Measurements from ENCODE around the gene NCOA5.

DNA sequence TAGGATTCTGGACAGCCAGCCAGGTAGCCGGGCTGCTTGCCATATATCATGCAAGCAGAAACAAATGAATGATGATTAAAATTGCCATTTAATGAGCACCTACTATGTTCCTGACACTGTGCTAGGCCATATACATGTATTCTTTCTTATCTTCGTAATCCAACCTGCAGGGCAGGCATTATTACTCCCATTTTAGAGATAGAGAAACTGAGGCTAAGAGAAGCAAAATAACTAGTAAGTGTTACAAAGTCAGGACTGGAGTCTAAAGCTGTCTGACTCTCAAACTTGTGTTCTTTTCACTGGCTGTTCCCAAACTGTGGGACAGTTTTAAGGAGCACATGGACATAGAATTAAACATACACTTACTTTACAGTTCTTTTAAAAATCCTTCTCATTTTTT is 30.4 kb upstream of the NCOA5 start:
- TF ChIP-seq SMAD4 (CRISPR knock-in tag; IDR thresholded peaks at IDR 0.05) (no peak), SP1 (CRISPR knock-in tag; conservative IDR thresholded peaks at IDR 0.05) (no peak), CREM (CRISPR knock-in tag; IDR thresholded peaks at IDR 0.05) (no peak), ZNF138 (CRISPR knock-in tag; conservative IDR thresholded peaks at IDR 0.05) (no peak), KAT7 (CRISPR knock-in tag; IDR thresholded peaks at IDR 0.05; ENCODE audit: borderline replicate concordance) (no peak), JUN (CRISPR knock-in tag; IDR thresholded peaks at IDR 0.05) (no peak), NR1H2 (CRISPR knock-in tag; IDR thresholded peaks at IDR 0.05) (no peak), TP53 (CRISPR knock-in tag; IDR thresholded peaks at IDR 0.05) (no peak)
- TF ChIP-seq, protein P1, sequence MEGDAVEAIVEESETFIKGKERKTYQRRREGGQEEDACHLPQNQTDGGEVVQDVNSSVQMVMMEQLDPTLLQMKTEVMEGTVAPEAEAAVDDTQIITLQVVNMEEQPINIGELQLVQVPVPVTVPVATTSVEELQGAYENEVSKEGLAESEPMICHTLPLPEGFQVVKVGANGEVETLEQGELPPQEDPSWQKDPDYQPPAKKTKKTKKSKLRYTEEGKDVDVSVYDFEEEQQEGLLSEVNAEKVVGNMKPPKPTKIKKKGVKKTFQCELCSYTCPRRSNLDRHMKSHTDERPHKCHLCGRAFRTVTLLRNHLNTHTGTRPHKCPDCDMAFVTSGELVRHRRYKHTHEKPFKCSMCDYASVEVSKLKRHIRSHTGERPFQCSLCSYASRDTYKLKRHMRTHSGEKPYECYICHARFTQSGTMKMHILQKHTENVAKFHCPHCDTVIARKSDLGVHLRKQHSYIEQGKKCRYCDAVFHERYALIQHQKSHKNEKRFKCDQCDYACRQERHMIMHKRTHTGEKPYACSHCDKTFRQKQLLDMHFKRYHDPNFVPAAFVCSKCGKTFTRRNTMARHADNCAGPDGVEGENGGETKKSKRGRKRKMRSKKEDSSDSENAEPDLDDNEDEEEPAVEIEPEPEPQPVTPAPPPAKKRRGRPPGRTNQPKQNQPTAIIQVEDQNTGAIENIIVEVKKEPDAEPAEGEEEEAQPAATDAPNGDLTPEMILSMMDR (IDR thresholded peaks at IDR 0.05) = no peak
- TF ChIP-seq, protein P2, sequence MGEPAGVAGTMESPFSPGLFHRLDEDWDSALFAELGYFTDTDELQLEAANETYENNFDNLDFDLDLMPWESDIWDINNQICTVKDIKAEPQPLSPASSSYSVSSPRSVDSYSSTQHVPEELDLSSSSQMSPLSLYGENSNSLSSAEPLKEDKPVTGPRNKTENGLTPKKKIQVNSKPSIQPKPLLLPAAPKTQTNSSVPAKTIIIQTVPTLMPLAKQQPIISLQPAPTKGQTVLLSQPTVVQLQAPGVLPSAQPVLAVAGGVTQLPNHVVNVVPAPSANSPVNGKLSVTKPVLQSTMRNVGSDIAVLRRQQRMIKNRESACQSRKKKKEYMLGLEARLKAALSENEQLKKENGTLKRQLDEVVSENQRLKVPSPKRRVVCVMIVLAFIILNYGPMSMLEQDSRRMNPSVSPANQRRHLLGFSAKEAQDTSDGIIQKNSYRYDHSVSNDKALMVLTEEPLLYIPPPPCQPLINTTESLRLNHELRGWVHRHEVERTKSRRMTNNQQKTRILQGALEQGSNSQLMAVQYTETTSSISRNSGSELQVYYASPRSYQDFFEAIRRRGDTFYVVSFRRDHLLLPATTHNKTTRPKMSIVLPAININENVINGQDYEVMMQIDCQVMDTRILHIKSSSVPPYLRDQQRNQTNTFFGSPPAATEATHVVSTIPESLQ (CRISPR knock-in tag; IDR thresholded peaks at IDR 0.05) = no peak
- TF ChIP-seq, protein P3, sequence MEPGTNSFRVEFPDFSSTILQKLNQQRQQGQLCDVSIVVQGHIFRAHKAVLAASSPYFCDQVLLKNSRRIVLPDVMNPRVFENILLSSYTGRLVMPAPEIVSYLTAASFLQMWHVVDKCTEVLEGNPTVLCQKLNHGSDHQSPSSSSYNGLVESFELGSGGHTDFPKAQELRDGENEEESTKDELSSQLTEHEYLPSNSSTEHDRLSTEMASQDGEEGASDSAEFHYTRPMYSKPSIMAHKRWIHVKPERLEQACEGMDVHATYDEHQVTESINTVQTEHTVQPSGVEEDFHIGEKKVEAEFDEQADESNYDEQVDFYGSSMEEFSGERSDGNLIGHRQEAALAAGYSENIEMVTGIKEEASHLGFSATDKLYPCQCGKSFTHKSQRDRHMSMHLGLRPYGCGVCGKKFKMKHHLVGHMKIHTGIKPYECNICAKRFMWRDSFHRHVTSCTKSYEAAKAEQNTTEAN (CRISPR knock-in tag; IDR thresholded peaks at IDR 0.05) = no peak
- TF ChIP-seq, protein P4, sequence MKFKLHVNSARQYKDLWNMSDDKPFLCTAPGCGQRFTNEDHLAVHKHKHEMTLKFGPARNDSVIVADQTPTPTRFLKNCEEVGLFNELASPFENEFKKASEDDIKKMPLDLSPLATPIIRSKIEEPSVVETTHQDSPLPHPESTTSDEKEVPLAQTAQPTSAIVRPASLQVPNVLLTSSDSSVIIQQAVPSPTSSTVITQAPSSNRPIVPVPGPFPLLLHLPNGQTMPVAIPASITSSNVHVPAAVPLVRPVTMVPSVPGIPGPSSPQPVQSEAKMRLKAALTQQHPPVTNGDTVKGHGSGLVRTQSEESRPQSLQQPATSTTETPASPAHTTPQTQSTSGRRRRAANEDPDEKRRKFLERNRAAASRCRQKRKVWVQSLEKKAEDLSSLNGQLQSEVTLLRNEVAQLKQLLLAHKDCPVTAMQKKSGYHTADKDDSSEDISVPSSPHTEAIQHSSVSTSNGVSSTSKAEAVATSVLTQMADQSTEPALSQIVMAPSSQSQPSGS (CRISPR knock-in tag; IDR thresholded peaks at IDR 0.05; ENCODE audit: borderline replicate concordance, low read depth) = no peak
- TF ChIP-seq, protein P5, sequence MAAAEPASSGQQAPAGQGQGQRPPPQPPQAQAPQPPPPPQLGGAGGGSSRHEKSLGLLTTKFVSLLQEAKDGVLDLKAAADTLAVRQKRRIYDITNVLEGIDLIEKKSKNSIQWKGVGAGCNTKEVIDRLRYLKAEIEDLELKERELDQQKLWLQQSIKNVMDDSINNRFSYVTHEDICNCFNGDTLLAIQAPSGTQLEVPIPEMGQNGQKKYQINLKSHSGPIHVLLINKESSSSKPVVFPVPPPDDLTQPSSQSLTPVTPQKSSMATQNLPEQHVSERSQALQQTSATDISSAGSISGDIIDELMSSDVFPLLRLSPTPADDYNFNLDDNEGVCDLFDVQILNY (CRISPR knock-in tag; IDR thresholded peaks at IDR 0.05) = no peak
- TF ChIP-seq, protein P6, sequence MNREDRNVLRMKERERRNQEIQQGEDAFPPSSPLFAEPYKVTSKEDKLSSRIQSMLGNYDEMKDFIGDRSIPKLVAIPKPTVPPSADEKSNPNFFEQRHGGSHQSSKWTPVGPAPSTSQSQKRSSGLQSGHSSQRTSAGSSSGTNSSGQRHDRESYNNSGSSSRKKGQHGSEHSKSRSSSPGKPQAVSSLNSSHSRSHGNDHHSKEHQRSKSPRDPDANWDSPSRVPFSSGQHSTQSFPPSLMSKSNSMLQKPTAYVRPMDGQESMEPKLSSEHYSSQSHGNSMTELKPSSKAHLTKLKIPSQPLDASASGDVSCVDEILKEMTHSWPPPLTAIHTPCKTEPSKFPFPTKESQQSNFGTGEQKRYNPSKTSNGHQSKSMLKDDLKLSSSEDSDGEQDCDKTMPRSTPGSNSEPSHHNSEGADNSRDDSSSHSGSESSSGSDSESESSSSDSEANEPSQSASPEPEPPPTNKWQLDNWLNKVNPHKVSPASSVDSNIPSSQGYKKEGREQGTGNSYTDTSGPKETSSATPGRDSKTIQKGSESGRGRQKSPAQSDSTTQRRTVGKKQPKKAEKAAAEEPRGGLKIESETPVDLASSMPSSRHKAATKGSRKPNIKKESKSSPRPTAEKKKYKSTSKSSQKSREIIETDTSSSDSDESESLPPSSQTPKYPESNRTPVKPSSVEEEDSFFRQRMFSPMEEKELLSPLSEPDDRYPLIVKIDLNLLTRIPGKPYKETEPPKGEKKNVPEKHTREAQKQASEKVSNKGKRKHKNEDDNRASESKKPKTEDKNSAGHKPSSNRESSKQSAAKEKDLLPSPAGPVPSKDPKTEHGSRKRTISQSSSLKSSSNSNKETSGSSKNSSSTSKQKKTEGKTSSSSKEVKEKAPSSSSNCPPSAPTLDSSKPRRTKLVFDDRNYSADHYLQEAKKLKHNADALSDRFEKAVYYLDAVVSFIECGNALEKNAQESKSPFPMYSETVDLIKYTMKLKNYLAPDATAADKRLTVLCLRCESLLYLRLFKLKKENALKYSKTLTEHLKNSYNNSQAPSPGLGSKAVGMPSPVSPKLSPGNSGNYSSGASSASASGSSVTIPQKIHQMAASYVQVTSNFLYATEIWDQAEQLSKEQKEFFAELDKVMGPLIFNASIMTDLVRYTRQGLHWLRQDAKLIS (CRISPR knock-in tag; IDR thresholded peaks at IDR 0.05; ENCODE audit: borderline replicate concordance) = no peak
